Measurements from ENCODE around the gene TTC24.
"Not testable (repeated sequence)": the region's sequence is repeated elsewhere in the genome, so short reads cannot be mapped to it uniquely, and the experiment has no call there.

Gene TTC24

DNA sequence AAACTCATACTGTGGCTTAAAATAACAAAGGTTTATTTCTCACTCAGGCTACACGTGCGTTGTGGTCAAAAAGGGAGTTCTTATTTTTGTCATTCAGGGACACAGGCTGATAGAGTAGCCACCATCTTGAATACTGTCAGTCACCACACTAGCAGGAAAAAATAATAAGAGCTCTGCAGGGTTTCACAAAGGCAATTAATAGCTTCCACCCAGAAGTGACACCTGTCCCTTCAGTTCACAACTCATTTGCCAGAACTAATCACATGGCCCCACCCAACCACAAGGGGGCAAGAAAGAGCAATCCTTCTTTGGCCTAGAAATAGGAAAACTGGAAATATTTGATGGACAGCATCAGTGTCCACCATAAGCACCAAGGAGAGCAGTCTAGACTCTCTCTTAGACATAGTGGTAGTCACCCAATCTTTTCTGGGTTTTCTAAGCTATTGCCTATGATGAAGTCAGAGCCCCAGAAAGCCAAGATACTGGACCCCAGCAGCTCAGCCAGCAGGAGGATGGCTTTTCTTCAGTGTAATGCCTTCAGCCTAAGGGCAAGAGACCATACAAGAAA, 47.9 kb downstream of the TTC24 start:
- WGBS, result 79% methylated on average over 2 of the region's 2 CpGs
- Histone ChIP-seq H3K27ac (ENCODE audit: low read depth, low read length) (no peak overlapping the region), H3K4me3 (ENCODE audit: low read length) (no peak overlapping the region), H3K36me3 (ENCODE audit: insufficient read depth, low read length) (no peaks in the 10 kb centered on the region), H3K4me1 (ENCODE audit: insufficient read depth, low read length) (no peaks in the 10 kb centered on the region), H3K9me3 (ENCODE audit: insufficient read depth, low read depth, low read length) (no peaks in the 10 kb centered on the region), H3K27me3 (ENCODE audit: insufficient read depth, low read length) (peaks cover 53% of the 10 kb centered on the region), H3K9ac (ENCODE audit: low read depth, low read length) (no peak overlapping the region)

DNA sequence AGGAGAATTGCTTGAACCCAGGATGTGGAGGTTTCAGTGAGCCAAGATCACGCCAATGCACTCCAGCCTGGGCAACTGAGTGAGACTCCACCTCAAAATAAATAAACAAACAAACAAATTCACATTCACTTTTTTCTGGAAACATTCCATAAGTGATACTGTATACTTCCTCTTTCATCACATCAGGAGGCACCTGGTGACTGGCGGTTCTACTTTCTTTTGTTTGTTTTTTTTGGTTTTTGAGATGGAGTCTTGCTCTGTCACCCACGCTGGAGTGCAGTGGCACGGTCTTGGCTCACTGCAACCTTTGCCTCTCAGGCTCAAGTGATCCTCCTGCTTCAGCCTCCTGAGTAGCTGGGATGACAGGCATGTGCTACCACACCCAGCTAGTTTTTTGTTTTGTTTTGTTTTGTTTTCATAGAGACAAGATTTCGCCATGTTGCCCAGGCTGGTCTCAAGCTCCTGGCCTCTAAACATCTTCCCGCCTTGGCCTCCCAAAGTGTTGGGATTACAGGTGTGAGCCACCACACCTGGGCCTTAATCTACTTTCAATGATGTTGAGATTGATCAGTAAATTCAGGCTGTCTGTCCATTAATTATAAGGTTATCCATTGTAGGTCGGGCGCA, 50.4 kb downstream of the TTC24 start:
- Histone ChIP-seq H3K27ac (ENCODE audit: low read depth, low read length) (no peak overlapping the region), H3K4me3 (ENCODE audit: low read length) (no peak overlapping the region), H3K4me1 (ENCODE audit: insufficient read depth, low read length) (no peaks in the 10 kb centered on the region), H3K9me3 (ENCODE audit: insufficient read depth, low read depth, low read length) (no peaks in the 10 kb centered on the region), H3K36me3 (ENCODE audit: insufficient read depth, low read length) (no peaks in the 10 kb centered on the region), H3K27me3 (ENCODE audit: insufficient read depth, low read length) (peaks cover 46% of the 10 kb centered on the region), H3K9ac (ENCODE audit: low read depth, low read length) (no peak overlapping the region)
- 88% methylated on average over 8 of the region's 8 CpGs for WGBS

DNA sequence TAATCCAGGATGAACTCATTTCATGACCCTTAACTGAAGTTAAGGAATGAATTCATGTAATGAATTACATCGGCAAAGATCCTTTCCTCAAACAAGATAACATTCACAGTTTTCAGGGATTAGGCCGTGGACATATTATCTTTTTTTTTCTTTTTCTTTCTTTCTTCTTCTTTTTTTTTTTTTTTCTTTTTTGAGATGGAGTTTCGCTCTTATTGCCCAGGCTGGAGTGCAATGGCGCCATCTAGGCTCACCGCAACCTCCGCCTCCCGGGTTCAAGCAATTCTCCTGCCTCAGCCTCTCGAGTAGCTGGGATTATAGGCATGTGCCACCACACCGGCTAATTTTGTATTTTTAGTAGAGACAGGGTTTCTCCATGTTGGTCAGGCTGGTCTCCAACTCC, 51.6 kb downstream of the TTC24 start:
- H3K4me1 ChIP-seq (ENCODE audit: insufficient read depth, low read length); H3K9ac ChIP-seq (ENCODE audit: low read depth, low read length); H3K9me3 ChIP-seq (ENCODE audit: insufficient read depth, low read depth, low read length); H3K4me3 ChIP-seq (ENCODE audit: low read length); H3K36me3 ChIP-seq (ENCODE audit: insufficient read depth, low read length); H3K27ac ChIP-seq (ENCODE audit: low read depth, low read length): not testable (repeated sequence)
- 67% methylated on average over 9 of the region's 9 CpGs for WGBS
- H3K27me3 ChIP-seq (ENCODE audit: insufficient read depth, low read length), result peaks cover 46% of the 10 kb centered on the region

DNA sequence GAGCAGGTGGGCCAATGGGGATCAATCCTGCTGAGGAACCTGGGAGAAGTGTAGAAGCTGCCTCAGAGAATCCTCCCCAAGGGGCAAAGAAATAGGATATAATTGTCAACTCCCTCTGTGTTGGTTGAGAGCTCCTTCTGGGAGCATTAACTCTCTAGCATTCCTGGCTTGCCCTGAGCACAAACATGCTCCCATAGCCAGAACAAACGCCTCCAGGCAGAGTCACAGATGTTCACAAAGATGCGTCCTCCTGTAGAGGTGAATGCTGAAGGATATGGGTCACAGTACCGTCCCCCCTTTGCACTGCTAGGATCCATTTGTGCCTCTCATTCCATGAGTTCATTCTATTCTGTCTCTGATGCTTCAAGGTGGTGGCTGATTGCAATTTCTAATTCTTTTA, 52.8 kb downstream of the TTC24 start:
- no peaks in the 10 kb centered on the region for H3K36me3 ChIP-seq (ENCODE audit: insufficient read depth, low read length)
- H3K4me3 ChIP-seq (ENCODE audit: low read length), result no peak overlapping the region
- no peaks in the 10 kb centered on the region for H3K9me3 ChIP-seq (ENCODE audit: insufficient read depth, low read depth, low read length)
- no peaks in the 10 kb centered on the region for H3K4me1 ChIP-seq (ENCODE audit: insufficient read depth, low read length)
- no peak overlapping the region for H3K27ac ChIP-seq (ENCODE audit: low read depth, low read length)
- H3K9ac ChIP-seq (ENCODE audit: low read depth, low read length), result no peak overlapping the region
- 76% methylated on average over 3 of the region's 3 CpGs for WGBS
- H3K27me3 ChIP-seq (ENCODE audit: insufficient read depth, low read length), result peaks cover 45% of the 10 kb centered on the region
